ENCODE results near the gene ADAM10. TPM values are rescaled to one million over a fixed set of nuclear protein-coding genes. Genes with fewer than 3 reads are reported as not detected.

ADAM10 gene
- total RNA-seq, 3 donors from 2014 or later: 53.8 to 113 (median 78.3) TPM

DNA sequence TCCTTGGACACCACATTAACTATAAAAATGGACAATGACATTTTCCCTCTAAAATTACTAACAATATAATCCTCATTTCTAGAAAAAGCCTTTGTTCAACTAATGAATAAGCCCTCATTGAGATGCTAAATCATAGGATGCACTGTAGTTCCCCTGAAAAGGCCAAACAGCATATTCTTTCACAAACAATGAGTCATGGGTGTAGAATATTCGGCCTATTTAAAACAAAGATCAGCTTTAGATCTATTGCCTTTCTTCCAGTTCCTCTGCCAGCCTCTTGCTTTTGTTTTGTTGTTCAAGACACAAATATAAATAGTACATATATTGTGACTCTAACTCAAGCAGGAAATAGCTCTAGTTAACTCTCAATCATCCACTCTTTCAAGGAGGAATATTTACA lies 82.5 kb downstream of the ADAM10 start:
- Histone ChIP-seq H3K27ac (no peak overlapping the region), H3K27me3 (no peaks in the 10 kb centered on the region), H3K36me3 (no peaks in the 10 kb centered on the region), H3K9me3 (no peaks in the 10 kb centered on the region), H3K4me3 (no peak overlapping the region), H3K4me1 (no peaks in the 10 kb centered on the region)
- intact Hi-C loops (cut with DNase I; ENCODE audit: low total_unique reads): no loop called here
- TF ChIP-seq, protein P1, sequence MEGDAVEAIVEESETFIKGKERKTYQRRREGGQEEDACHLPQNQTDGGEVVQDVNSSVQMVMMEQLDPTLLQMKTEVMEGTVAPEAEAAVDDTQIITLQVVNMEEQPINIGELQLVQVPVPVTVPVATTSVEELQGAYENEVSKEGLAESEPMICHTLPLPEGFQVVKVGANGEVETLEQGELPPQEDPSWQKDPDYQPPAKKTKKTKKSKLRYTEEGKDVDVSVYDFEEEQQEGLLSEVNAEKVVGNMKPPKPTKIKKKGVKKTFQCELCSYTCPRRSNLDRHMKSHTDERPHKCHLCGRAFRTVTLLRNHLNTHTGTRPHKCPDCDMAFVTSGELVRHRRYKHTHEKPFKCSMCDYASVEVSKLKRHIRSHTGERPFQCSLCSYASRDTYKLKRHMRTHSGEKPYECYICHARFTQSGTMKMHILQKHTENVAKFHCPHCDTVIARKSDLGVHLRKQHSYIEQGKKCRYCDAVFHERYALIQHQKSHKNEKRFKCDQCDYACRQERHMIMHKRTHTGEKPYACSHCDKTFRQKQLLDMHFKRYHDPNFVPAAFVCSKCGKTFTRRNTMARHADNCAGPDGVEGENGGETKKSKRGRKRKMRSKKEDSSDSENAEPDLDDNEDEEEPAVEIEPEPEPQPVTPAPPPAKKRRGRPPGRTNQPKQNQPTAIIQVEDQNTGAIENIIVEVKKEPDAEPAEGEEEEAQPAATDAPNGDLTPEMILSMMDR (IDR thresholded peaks at IDR 0.05): no peak
- no peak for TF ChIP-seq POLR2AphosphoS5 (IDR thresholded peaks at IDR 0.05)
- no peak for TF ChIP-seq POLR2A (IDR thresholded peaks at IDR 0.05)
- DNase-seq (ENCODE audit: low spot score in 2 of 2): no peak

DNA sequence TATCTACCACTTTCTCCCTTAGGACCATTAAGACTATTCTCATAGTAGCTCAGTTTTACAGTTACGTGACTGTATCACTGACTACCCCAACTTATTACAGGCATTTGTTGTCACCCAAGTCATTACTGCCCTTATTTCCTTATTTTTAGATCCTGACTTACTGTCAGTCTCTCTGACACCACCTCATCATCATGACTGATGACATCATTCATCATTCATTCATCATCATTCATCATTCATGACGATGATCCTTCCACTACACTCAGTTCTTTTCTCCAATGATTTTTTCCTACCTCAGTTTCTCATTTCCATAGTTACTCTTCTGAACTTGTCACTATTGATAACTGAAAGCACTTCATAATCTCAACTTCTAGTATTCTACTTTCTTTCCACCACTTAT lies 83.8 kb downstream of the ADAM10 start:
- no peaks in the 10 kb centered on the region for H3K27me3 ChIP-seq
- intact Hi-C loops (cut with DNase I; ENCODE audit: low total_unique reads): no loop called here
- no peaks in the 10 kb centered on the region for H3K9me3 ChIP-seq
- no peaks in the 10 kb centered on the region for H3K36me3 ChIP-seq
- TF ChIP-seq POLR2AphosphoS5 (IDR thresholded peaks at IDR 0.05) (no peak), POLR2A (IDR thresholded peaks at IDR 0.05) (no peak)
- TF ChIP-seq, protein P1 (IDR thresholded peaks at IDR 0.05): no peak
- H3K4me1 ChIP-seq: no peaks in the 10 kb centered on the region
- H3K27ac ChIP-seq: no peak overlapping the region
- no peak overlapping the region for H3K4me3 ChIP-seq
- DNase-seq (ENCODE audit: low spot score in 2 of 2): no peak

DNA sequence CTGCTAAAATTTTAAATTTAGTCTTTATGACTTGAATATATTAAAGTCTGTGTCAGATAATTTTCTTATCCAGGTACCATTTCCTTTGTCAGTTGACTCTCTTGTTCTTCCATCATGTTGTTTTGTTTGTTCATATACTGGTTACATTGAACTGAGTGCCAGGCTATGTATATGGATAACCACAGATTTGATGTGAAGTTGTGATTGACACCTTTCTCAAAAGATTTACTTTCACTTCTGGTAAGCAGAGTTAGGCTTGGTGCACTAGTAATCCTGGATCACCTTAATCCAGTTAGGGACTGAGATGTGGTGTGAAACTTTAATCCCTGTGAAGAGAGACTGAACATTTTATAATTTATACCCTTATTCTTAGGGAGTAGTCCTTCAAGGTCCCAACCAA lies 99.4 kb downstream of the ADAM10 start:
- H3K4me3 ChIP-seq: no peak overlapping the region
- intact Hi-C loops (cut with DNase I; ENCODE audit: low total_unique reads): no loop called here
- TF ChIP-seq, protein P1 (IDR thresholded peaks at IDR 0.05): no peak
- TF ChIP-seq POLR2A (IDR thresholded peaks at IDR 0.05): no peak
- no peak for TF ChIP-seq POLR2AphosphoS5 (IDR thresholded peaks at IDR 0.05)
- H3K27me3 ChIP-seq: no peaks in the 10 kb centered on the region
- H3K27ac ChIP-seq: no peak overlapping the region
- no peak for DNase-seq (ENCODE audit: low spot score in 2 of 2)
- peaks cover 3% of the 10 kb centered on the region for H3K36me3 ChIP-seq
- H3K9me3 ChIP-seq: no peaks in the 10 kb centered on the region
- no peaks in the 10 kb centered on the region for H3K4me1 ChIP-seq

DNA sequence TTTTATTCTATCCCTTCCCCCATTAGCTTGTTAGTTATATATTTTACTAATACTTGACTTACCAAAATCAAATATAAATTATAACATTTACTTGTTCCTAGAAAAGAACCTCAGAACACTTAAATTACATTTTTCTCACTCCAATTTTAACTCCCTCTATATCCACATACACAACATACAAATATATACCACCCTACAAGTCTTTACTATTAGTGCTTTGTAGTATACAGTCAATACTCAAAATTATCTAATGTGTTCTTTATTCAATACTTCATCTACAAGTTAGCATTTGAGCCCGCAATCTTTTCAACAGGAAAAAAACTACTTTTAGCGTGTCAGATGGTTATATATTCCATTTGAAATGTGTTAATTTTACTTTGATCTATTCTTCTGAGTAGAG lies 100.3 kb downstream of the ADAM10 start:
- TF ChIP-seq POLR2A (IDR thresholded peaks at IDR 0.05) (no peak), POLR2AphosphoS5 (IDR thresholded peaks at IDR 0.05) (no peak)
- TF ChIP-seq, protein P1 (IDR thresholded peaks at IDR 0.05): no peak
- Histone ChIP-seq H3K9me3 (no peaks in the 10 kb centered on the region), H3K27me3 (no peaks in the 10 kb centered on the region), H3K36me3 (peaks cover 3% of the 10 kb centered on the region), H3K27ac (no peak overlapping the region), H3K4me3 (no peak overlapping the region), H3K4me1 (no peaks in the 10 kb centered on the region)
- intact Hi-C loops (cut with DNase I; ENCODE audit: low total_unique reads): no loop called here
- DNase-seq (ENCODE audit: low spot score in 2 of 2): no peak

DNA sequence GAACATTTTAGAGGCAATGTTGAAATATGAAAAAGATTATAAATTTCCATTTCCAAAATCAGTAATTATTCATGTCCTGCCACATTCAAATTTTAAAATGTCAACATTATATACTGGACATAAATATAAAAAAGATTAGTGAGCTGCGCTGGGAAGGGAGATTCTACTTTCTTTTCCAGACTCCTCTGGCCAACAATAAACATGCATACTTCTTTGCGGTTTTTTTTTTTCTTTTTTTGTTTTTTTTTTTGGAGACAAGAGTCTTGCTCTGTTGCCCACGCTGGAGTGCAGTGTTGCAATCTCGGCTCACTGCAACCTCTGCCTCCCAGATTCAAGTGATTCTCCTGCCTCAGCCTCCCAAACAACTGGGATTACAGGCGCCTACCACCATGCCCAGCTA lies 105.5 kb downstream of the ADAM10 start:
- TF ChIP-seq, protein P1 (IDR thresholded peaks at IDR 0.05): no peak
- TF ChIP-seq POLR2AphosphoS5 (IDR thresholded peaks at IDR 0.05): no peak
- TF ChIP-seq POLR2A (IDR thresholded peaks at IDR 0.05): no peak
- DNase-seq (ENCODE audit: low spot score in 2 of 2): no peak
- no peak overlapping the region for H3K27ac ChIP-seq
- no peaks in the 10 kb centered on the region for H3K9me3 ChIP-seq
- H3K4me3 ChIP-seq: no peak overlapping the region
- H3K27me3 ChIP-seq: no peaks in the 10 kb centered on the region
- H3K36me3 ChIP-seq: no peaks in the 10 kb centered on the region
- no peaks in the 10 kb centered on the region for H3K4me1 ChIP-seq
- intact Hi-C loops (cut with DNase I; ENCODE audit: low total_unique reads): no loop called here

Data from breast epithelium (tissue), 4 donors.